ENCODE data around the gene SIPA1L3.

The SIPA1L3 gene

DNA sequence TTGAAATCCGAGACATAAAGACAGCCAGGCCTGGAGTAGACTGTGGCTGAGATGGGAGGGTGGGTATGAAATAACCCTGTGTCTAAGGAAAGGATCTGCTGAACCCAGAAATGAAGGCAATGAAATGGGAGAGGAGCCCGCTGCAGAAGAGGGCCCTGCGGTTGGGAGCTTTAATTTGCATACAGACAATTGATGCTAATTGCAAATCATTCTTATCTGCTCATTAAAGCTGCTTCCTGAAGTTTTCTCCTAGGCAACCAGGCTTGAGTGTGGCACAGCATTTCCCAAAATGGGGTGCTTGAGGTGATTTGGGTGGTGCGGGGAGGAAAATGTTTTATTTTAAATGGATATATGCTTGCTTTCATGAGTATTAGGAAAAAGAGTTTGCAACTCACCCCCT, 261.6 kb downstream of the SIPA1L3 start:
- Histone ChIP-seq H3K4me1 (ENCODE audit: low read length) (no peaks in the 10 kb centered on the region), H3K27me3 (replicated peaks; ENCODE audit: insufficient read depth, low read length) (no peaks in the 10 kb centered on the region), H3K9me3 (replicated peaks; ENCODE audit: insufficient read depth, low read length) (no peaks in the 10 kb centered on the region), H3K9ac (ENCODE audit: low read length) (no peak overlapping the region), H2AFZ (ENCODE audit: low read length) (no peak overlapping the region), H3K9me2 (replicated peaks; ENCODE audit: insufficient read depth, low read length) (no peaks in the 10 kb centered on the region), H3K27ac (ENCODE audit: low read length) (no peak overlapping the region), H3K79me2 (ENCODE audit: low read length) (no peaks in the 10 kb centered on the region), H3K36me3 (replicated peaks; ENCODE audit: insufficient read depth, low read length) (no peaks in the 10 kb centered on the region), H4K20me1 (ENCODE audit: insufficient read depth, low read length) (no peaks in the 10 kb centered on the region), H3K4me3 (ENCODE audit: low read length) (no peak overlapping the region), H3K4me2 (ENCODE audit: low read depth, low read length) (no peak overlapping the region), H3F3A (ENCODE audit: insufficient read depth, low read length) (no peaks in the 10 kb centered on the region)
- no peak for DNase-seq
- TF ChIP-seq EZH2 (optimal IDR thresholded peaks at IDR 0.05; ENCODE audit: low read depth, low read length) = no peak
- no peak for TF ChIP-seq EZH2phosphoT487 (IDR thresholded peaks at IDR 0.05; ENCODE audit: low read length)
- TF ChIP-seq, protein P1, sequence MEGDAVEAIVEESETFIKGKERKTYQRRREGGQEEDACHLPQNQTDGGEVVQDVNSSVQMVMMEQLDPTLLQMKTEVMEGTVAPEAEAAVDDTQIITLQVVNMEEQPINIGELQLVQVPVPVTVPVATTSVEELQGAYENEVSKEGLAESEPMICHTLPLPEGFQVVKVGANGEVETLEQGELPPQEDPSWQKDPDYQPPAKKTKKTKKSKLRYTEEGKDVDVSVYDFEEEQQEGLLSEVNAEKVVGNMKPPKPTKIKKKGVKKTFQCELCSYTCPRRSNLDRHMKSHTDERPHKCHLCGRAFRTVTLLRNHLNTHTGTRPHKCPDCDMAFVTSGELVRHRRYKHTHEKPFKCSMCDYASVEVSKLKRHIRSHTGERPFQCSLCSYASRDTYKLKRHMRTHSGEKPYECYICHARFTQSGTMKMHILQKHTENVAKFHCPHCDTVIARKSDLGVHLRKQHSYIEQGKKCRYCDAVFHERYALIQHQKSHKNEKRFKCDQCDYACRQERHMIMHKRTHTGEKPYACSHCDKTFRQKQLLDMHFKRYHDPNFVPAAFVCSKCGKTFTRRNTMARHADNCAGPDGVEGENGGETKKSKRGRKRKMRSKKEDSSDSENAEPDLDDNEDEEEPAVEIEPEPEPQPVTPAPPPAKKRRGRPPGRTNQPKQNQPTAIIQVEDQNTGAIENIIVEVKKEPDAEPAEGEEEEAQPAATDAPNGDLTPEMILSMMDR (IDR thresholded peaks at IDR 0.05; ENCODE audit: low read length) = no peak

DNA sequence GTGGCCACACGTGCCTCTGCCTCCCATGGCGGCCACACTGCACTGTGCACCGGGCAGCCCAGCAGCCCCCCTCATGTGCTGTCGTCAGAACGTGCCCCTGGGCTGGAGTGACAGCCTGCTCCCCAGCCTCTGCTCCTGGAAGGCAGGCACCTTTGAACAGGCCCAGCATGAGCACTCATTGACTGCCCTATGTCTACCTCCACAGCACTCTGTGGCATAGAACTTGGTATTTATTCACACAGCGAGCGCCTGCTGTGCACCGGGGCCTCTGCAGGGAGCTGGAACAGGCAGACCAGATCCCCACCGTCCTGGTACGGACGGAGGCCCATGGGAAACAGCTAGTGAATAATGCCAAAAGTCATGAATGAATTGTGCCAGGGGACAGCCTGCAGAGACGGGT, 263.3 kb downstream of the SIPA1L3 start:
- H3K27me3 ChIP-seq (replicated peaks; ENCODE audit: insufficient read depth, low read length) = no peaks in the 10 kb centered on the region
- H3K4me2 ChIP-seq (ENCODE audit: low read depth, low read length) = no peak overlapping the region
- H4K20me1 ChIP-seq (ENCODE audit: insufficient read depth, low read length) = no peaks in the 10 kb centered on the region
- no peak overlapping the region for H3K27ac ChIP-seq (ENCODE audit: low read length)
- H3F3A ChIP-seq (ENCODE audit: insufficient read depth, low read length) = no peaks in the 10 kb centered on the region
- H2AFZ ChIP-seq (ENCODE audit: low read length) = no peak overlapping the region
- H3K79me2 ChIP-seq (ENCODE audit: low read length) = no peaks in the 10 kb centered on the region
- no peaks in the 10 kb centered on the region for H3K36me3 ChIP-seq (replicated peaks; ENCODE audit: insufficient read depth, low read length)
- no peak overlapping the region for H3K9ac ChIP-seq (ENCODE audit: low read length)
- no peak overlapping the region for H3K4me3 ChIP-seq (ENCODE audit: low read length)
- H3K4me1 ChIP-seq (ENCODE audit: low read length) = no peaks in the 10 kb centered on the region
- no peaks in the 10 kb centered on the region for H3K9me3 ChIP-seq (replicated peaks; ENCODE audit: insufficient read depth, low read length)
- DNase-seq = no peak
- no peaks in the 10 kb centered on the region for H3K9me2 ChIP-seq (replicated peaks; ENCODE audit: insufficient read depth, low read length)
- TF ChIP-seq EZH2 (optimal IDR thresholded peaks at IDR 0.05; ENCODE audit: low read depth, low read length) = no peak
- TF ChIP-seq EZH2phosphoT487 (IDR thresholded peaks at IDR 0.05; ENCODE audit: low read length) = no peak
- TF ChIP-seq, protein P1 (IDR thresholded peaks at IDR 0.05; ENCODE audit: low read length) = no peak

DNA sequence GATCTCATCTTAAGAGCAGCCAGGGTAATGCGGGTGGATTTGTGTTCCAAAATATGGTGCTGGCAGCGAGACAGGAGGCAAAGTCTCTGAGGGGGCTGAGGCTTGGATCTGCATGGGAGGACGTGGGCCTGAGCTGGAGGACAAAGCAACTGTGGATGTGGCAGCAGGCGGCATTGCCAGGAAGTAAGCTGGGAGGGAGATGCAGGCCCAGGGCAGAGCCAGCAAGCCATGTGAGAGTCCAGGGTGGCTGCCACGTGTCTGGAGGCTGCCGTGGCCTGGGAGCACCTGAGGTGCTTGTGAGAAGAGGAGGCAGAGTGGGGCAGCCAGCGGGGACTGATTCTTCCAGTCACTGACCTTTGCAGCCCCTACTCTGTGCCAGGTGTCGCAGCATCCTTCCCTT, 265.0 kb downstream of the SIPA1L3 start:
- Histone ChIP-seq H3K4me3 (ENCODE audit: low read length) (no peak overlapping the region), H3K4me1 (ENCODE audit: low read length) (no peaks in the 10 kb centered on the region), H3K79me2 (ENCODE audit: low read length) (no peaks in the 10 kb centered on the region), H3K9me2 (replicated peaks; ENCODE audit: insufficient read depth, low read length) (no peaks in the 10 kb centered on the region), H3K9me3 (replicated peaks; ENCODE audit: insufficient read depth, low read length) (no peaks in the 10 kb centered on the region), H3K27ac (ENCODE audit: low read length) (no peak overlapping the region), H3K9ac (ENCODE audit: low read length) (no peak overlapping the region), H3K36me3 (replicated peaks; ENCODE audit: insufficient read depth, low read length) (no peaks in the 10 kb centered on the region), H3K27me3 (replicated peaks; ENCODE audit: insufficient read depth, low read length) (no peaks in the 10 kb centered on the region), H3F3A (ENCODE audit: insufficient read depth, low read length) (no peaks in the 10 kb centered on the region), H3K4me2 (ENCODE audit: low read depth, low read length) (no peak overlapping the region), H4K20me1 (ENCODE audit: insufficient read depth, low read length) (no peaks in the 10 kb centered on the region), H2AFZ (ENCODE audit: low read length) (no peak overlapping the region)
- no peak for DNase-seq
- TF ChIP-seq, protein P1 (IDR thresholded peaks at IDR 0.05; ENCODE audit: low read length) = no peak
- no peak for TF ChIP-seq EZH2 (optimal IDR thresholded peaks at IDR 0.05; ENCODE audit: low read depth, low read length)
- no peak for TF ChIP-seq EZH2phosphoT487 (IDR thresholded peaks at IDR 0.05; ENCODE audit: low read length)
